Kidney epithelial cell (primary cell): ENCODE results near the gene RDH13. TPM values are rescaled to one million over a fixed set of nuclear protein-coding genes. Genes with fewer than 3 reads are reported as not detected.

Source experiments
- DNase-seq: peaks from one replicate; pipeline ENCODE4 v3.0.0-alpha.2; 2010; ENCODE audit warnings: low read depth
- H3K27me3 ChIP-seq: 2 replicates; pipeline ENCODE4 v1.6.0; 2011; ENCODE audit warnings: low read length; ENCODE audit not compliant: control insufficient read depth, insufficient read depth
- H3K36me3 ChIP-seq: 2 replicates; pipeline ENCODE4 v1.5.1; 2011; ENCODE audit warnings: low read length; ENCODE audit not compliant: control insufficient read depth, insufficient read depth
- H3K4me3 ChIP-seq: 2 replicates; pipeline ENCODE4 v1.5.1; 2011; ENCODE audit warnings: low read depth, mild to moderate bottlenecking, control low read depth, low read length
- total RNA-seq: library from RNA; depleted of rRNA; stranded (reverse); fragments of >200 nt; gene quantifications from 2 replicates; pipeline ENCODE4 v1.2.3, GENCODE V29; 2015
- TF ChIP-seq, protein P1 (sequence below): IDR thresholded peaks from 2 replicates; pipeline ENCODE4 v1.5.1; 2011; ENCODE audit warnings: mild to moderate bottlenecking, moderate library complexity, low read length, control low read depth, inconsistent platforms; ENCODE audit not compliant: insufficient read depth, poor library complexity, severe bottlenecking

Gene RDH13
- total RNA-seq, 1 donor from 2014 or later: 23.4 TPM

- TF ChIP-seq, protein P1, sequence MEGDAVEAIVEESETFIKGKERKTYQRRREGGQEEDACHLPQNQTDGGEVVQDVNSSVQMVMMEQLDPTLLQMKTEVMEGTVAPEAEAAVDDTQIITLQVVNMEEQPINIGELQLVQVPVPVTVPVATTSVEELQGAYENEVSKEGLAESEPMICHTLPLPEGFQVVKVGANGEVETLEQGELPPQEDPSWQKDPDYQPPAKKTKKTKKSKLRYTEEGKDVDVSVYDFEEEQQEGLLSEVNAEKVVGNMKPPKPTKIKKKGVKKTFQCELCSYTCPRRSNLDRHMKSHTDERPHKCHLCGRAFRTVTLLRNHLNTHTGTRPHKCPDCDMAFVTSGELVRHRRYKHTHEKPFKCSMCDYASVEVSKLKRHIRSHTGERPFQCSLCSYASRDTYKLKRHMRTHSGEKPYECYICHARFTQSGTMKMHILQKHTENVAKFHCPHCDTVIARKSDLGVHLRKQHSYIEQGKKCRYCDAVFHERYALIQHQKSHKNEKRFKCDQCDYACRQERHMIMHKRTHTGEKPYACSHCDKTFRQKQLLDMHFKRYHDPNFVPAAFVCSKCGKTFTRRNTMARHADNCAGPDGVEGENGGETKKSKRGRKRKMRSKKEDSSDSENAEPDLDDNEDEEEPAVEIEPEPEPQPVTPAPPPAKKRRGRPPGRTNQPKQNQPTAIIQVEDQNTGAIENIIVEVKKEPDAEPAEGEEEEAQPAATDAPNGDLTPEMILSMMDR: no peak
- H3K36me3 ChIP-seq: no peaks in the 10 kb centered on the region
- no peaks in the 10 kb centered on the region for H3K27me3 ChIP-seq
- DNase-seq: no peak
- H3K4me3 ChIP-seq: no peak overlapping the region
Observed at GRCh38 chr19:54995561-54995960, 67.4 kb downstream of the RDH13 start.

Other genes starting within 250 kb of the RDH13 start
- not detected in 2 replicates for gene KIR3DL1, start 246.7 kb downstream of the RDH13 start, total RNA-seq
- not detected in 2 replicates for gene KIR2DS4, start 230.5 kb downstream of the RDH13 start, total RNA-seq
- gene KIR3DL2, start 212.7 kb downstream of the RDH13 start, total RNA-seq: not detected in 2 replicates
- gene FCAR, start 188.9 kb downstream of the RDH13 start, total RNA-seq: not detected in 2 replicates
- not detected in 2 replicates for gene NCR1, start 157.0 kb downstream of the RDH13 start, total RNA-seq
- gene NLRP7, start 115.6 kb downstream of the RDH13 start, total RNA-seq: not detected in 2 replicates
- gene NLRP2, start 96.8 kb downstream of the RDH13 start, total RNA-seq: 27.5 and 32.5 TPM in 2 replicates
- gene GP6, start 24.9 kb downstream of the RDH13 start, total RNA-seq: 0.33 TPM in 1 of 2 replicates, not detected in the other
- 30.5 and 33.8 TPM in 2 replicates for gene EPS8L1, start 12.7 kb upstream of the RDH13 start, total RNA-seq
- gene PPP1R12C, start 54.5 kb upstream of the RDH13 start, total RNA-seq: 62.9 and 94.8 TPM in 2 replicates
- 5.8 and 7.1 TPM in 2 replicates for gene TNNT1, start 86.1 kb upstream of the RDH13 start, total RNA-seq
- gene TNNI3, start 94.6 kb upstream of the RDH13 start, total RNA-seq: 2.7 and 4.7 TPM in 2 replicates
- gene DNAAF3, start 103.5 kb upstream of the RDH13 start, total RNA-seq: 0.21 and 1.3 TPM in 2 replicates
- 0.17 TPM in 1 of 2 replicates, not detected in the other for gene SYT5, start 117.1 kb upstream of the RDH13 start, total RNA-seq
- 0.55 and 2.1 TPM in 2 replicates for gene PTPRH, start 146.4 kb upstream of the RDH13 start, total RNA-seq
- 2.3 and 7.5 TPM in 2 replicates for gene TMEM86B, start 165.6 kb upstream of the RDH13 start, total RNA-seq
- gene PPP6R1, start 195.9 kb upstream of the RDH13 start, total RNA-seq: 41.5 and 51.3 TPM in 2 replicates
- 64.3 and 77.8 TPM in 2 replicates for gene HSPBP1, start 217.0 kb upstream of the RDH13 start, total RNA-seq
- gene BRSK1, start 220.8 kb upstream of the RDH13 start, total RNA-seq: 4.7 and 6.0 TPM in 2 replicates